Effector CD8-positive, alpha-beta T cell (primary cell): ENCODE results near the gene CHCHD3.
"Not testable (repeated sequence)": the region's sequence is repeated elsewhere in the genome, so short reads cannot be mapped to it uniquely, and the experiment has no call there.

Experiments used
- DNase-seq: peaks from one replicate; lab custom pipeline; 2025; lab: John Stamatoyannopoulos, UW

CHCHD3 gene

DNA sequence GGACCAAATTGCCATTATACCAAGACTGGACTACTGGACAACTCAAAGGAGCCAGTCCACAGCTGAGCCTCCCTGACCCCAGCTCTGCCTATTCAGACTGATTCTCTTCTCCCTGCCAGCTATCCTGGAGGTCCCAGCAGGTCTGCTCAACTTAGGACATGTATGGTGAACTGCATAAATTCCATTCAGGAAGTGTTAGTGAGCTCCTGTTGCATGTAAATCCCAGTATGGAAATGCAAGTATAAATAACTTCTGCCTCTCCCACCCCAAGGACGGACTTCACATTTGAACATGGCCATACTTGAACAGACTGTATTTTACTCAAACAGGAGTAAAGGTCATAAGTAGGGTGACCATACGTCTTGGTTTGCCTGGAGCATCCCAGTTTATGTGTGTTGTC lies 128.4 kb downstream of the CHCHD3 start:
- no peak for DNase-seq

GRCh38 chr7:132950725-132951124 lies 131.2 kb downstream of the CHCHD3 start:
- DNase-seq, result no peak

- DNase-seq, result no peak
These were observed 134.9 kb downstream of the CHCHD3 start for GRCh38 chr7:132947011-132947410.

DNA sequence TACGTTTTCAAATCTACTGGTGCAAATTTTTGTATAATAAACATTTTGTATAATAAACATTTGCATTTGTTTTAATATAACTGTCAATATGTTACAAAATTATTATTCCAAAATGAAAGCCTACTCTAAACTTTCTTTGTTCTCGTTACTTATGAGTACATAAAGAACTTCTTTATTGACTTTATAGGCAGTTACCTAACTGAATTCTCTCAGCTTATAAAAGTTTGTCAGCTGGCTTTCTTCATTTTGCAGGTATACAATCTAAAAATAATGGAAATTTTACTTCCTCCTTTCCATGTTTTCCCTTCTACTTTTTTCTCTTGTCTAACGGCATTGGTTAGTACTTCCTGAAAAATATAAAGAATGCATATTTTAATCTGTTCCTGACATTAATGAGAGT lies 137.1 kb downstream of the CHCHD3 start:
- no peak for DNase-seq

DNA sequence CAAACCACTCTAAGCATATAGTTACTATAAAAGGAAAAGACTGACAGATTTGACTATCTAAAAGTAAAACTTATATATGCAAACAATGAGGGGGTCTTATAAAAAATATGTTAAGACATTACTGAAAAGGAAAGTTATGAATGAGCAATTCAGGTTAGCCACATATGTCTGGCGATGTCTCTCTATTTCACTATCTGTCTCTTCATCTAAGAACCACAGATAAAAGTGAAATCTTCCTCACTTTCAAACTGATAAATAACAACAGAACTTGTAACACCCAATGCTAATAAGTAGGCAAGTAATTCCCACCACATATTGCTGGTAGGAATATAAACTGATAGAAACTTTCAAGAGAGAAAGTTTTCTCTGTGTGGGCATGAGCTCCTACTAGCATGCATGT lies 138.2 kb downstream of the CHCHD3 start:
- DNase-seq, result no peak

GRCh38 chr7:132942701-132943100 lies 139.2 kb downstream of the CHCHD3 start:
- DNase-seq, result no peak

- DNase-seq, result no peak
These were observed 140.0 kb downstream of the CHCHD3 start for GRCh38 chr7:132941905-132942304.

GRCh38 chr7:132941428-132941827 lies 140.5 kb downstream of the CHCHD3 start:
- DNase-seq, result no peak

DNA sequence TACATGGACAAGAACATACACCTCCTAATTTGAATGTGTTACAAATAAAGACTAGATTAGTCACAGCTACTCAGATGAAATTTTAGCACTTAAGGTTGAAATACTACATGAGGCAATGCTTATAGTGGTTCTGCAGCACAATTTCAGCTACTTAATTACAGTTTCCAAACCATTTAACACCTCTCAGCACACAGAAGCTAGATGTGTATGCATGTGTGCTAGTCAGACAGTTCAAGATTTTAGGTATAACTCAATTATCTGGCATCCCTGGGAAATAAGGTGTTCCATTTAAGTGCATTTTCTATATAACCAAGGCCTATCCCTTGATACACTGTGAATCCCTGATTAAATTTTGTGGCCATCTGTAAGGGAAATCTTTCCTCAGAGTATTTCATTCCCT lies 141.8 kb downstream of the CHCHD3 start:
- DNase-seq, result no peak

DNA sequence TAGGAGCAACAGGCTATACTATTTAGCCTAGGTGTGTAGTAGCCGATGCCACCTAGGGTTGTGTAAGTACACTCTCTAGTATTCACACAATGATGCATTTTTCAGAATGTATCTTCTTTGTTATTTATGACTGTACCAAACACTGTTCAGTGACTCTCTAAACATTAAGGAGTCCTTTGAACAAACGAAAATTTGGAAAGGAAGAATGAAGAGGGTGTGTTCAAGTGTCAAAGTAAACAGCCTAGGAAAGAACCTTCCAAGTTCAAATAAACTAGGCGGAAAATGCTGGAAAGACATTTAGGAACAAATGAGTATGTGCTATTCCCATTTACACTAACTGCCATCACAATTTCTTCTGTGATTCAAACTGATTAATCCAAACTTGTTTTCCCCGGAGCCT lies 142.4 kb downstream of the CHCHD3 start:
- DNase-seq, result no peak

DNA sequence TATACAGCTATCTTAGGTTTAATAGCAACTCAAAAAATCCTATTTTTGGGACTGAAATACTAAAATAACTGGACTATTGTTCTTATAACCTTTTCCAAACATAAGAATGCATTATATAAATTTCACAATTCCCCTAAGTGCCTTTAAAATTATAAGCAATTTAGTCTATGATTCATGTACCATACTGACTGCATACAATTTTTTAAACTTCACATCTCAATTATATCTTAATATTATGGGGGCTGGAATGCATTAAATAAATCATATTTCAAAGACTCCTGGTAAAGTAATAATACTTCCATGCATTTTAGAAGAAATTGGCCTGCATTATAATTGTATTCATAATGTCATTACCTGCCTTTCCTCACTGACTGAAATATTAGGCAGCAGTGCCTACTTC lies 144.6 kb downstream of the CHCHD3 start:
- DNase-seq, result no peak

- no peak for DNase-seq
These were observed 146.3 kb downstream of the CHCHD3 start for GRCh38 chr7:132935608-132936007.

DNA sequence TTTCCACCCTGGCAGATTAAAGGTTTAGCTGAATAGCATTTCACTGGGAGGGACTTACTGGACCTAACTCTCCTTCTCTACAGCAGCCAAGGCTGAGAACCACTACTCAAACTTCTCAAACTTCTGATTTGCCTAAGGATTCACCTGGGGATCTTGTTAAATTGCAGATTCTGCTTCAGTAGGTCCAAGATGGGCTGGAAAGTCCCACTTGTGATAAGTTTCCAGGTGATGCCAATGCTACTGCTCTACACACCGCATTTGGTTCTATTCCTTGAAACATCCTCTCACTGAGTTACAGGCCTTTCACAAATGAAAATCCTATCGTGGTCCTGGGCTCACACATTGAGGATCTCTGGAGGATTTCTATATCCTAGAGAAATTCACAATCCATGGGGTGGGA lies 147.9 kb downstream of the CHCHD3 start:
- no peak for DNase-seq

DNA sequence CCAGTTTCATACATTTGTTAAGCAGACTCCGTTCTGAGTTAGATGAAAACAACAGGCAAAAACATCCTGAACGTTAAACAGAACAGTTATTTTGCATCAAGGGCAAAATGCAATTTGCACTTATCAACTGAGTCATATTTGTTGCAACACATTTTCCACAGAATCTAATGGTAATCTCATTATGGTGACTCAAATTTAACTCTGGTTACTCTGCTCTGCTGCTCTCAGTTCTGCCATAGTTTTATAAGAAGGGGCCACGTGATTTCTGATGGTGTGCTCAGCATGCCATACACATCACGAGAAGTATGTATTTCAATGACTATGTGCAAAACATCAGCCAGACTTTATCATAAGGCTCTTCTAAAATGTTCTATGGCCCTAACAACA lies 148.8 kb downstream of the CHCHD3 start:
- DNase-seq, result no peak

DNA sequence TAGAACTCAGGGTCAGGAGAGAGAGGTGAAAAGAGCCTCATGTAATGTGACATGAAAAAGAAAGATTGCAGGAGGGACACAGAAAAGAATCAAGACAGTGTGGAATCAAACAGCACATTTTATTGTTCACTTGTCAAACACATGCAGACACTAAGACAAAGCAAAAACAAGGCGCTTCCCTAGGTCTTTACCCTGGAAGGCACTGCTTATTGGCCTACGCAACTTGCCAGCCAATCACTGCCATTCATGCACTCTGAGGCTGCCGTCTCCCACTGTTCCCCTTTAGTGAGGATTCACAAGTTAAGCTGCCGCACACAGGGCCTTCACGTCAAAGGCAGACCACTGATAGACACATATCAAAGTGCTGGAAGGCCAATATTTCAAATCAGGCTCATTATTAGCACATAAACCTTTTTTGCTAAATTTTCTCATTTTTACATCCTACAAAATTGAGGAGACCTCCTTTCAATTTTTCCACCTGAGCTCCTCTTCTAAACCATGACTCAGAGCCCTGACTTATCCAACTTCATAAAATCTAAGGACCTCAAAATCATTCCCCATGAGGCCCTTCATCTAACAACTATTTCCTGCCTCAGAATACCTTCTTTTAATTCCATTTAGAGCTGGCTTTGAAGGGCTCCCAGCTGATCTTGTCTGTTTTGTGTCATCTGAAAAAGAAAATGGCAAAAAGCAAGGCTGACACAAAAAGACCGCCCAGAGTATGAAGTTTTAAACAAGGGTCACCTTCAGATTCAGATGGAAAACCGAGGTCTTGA lies 149.4 kb downstream of the CHCHD3 start:
- DNase-seq, result no peak

DNA sequence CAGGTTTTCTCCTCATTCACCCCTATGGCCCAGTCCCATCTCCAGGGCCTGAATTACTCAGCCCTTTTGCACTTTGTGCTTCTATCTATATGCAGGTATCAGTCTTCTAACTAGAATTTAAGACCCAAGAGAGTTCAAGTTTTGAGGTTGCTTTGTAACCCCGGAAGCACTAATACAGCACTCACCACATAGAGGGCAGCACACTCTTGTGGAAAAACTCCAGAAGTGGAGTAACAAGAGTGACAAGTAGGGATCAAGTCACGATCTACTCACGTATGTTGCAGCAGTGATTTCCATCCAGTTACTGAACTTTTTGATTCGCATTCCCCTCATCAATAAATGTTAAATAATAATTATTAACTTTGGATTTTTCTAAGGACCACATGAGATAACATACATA lies 151.0 kb downstream of the CHCHD3 start:
- no peak for DNase-seq

- not testable (repeated sequence) for DNase-seq
These were observed 151.9 kb downstream of the CHCHD3 start for GRCh38 chr7:132929944-132930343.

DNA sequence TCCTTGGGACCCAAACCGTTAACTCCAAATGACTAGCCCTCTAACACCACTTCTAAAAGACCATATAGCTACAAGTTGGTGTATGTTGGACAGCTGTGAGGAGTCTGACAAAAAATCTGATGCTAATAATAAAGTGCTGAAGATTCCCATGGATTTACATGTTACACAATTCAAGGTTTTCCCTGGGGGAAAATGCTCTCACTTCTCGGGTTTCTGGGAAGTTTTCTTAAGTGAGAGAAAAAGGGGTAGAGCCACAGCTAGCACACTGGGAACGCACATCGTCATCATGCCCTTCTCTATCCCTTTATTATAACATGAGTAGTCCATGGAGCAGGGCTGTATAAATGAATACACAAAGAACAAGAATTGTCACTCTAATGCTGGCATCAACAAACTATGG lies 162.1 kb downstream of the CHCHD3 start:
- no peak for DNase-seq

- DNase-seq, result no peak
These were observed 166.2 kb downstream of the CHCHD3 start for GRCh38 chr7:132915647-132916046.

DNA sequence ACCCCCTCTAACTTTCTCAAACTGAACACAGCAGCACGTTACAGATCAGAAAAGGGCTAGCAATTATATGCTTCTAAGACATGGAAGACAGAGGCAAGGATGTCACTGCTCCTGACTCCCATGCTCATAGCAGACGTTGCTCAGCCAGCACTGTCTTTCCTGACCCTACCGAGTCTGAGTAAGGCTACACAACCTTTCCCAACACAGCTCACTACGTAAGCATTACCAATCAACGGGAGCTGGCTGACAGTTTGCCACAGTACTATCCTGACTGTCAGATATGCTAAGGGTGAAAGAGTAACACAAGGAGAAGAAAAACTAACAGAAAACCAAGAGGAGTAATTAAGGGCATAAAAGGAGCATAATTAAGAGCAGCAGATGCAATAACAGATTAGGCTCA lies 171.2 kb downstream of the CHCHD3 start:
- no peak for DNase-seq

- DNase-seq, result no peak
These were observed 174.4 kb downstream of the CHCHD3 start for GRCh38 chr7:132907380-132907940.

DNA sequence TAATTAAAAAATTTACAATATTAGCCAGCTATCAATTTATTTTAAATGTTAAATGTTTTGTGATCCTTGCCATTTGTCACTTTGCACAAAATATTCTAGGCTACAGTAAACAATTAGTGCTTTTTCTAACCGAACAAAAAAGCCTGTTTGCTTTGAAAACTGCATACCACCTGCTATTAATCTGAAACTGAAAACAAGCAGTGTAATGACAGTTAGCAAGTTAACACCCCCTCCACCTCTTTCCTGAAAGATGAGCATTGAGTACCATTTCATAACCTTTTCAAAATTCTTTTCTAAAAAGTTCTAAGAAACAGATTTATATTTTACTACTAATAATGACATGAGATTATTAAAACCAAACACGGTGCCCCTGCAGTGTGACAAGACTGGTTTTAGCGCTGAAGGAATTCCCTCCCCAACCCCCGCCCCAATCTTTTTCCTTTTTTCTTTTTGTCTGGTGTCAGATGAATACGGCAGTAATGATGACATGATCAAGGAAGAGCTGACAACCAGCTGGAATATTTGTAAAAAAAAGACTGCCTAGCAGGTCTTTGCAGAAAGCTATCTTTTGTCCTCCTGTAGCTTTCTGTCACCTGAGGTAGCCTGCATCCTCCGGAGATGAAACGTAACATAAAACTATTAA lies 175.6 kb downstream of the CHCHD3 start:
- no peak for DNase-seq

GRCh38 chr7:132905136-132905535 lies 176.8 kb downstream of the CHCHD3 start:
- not testable (repeated sequence) for DNase-seq
